Esophagus squamous epithelium (tissue), 4 donors: ENCODE measurements around the gene TEAD1.

Source experiments
- CTCF ChIP-seq, 6 experiments: fragments of 450-650 bp in 4 of 6; fragments of 200-600 bp in 2 of 6; sonication (generic) in 2 of 6; IDR thresholded peaks; one replicate each; pipeline ENCODE4 v1.5.1; 2016 to 2019; ENCODE audit warnings: antibody characterized with exemption in 6 of 6, mild to moderate bottlenecking in 4 of 6, moderate library complexity in 4 of 6
- POLR2A ChIP-seq, 4 donors: fragments of 450-650 bp; IDR thresholded peaks; one replicate each; pipeline ENCODE4 v1.6.1; 2017; ENCODE audit warnings: antibody characterized with exemption in 4 of 4, mild to moderate bottlenecking in 4 of 4, moderate library complexity in 3 of 4

GRCh38 chr11:12743834-12744449 is 69.7 kb downstream of the TEAD1 start:
- TF ChIP-seq CTCF (IDR thresholded peaks at IDR 0.05) (no peak), POLR2A (IDR thresholded peaks at IDR 0.05) (no peak)
